Breast epithelium (tissue), 3 donors: ENCODE measurements around the gene PNMT.

Experiments used
- CTCF ChIP-seq, 3 donors: fragments of 450-650 bp; IDR thresholded peaks; one replicate each; pipeline ENCODE4 v1.5.1; 2016 to 2017; ENCODE audit warnings: antibody characterized with exemption in 3 of 3, mild to moderate bottlenecking in 3 of 3, moderate library complexity in 3 of 3
- POLR2A ChIP-seq: fragments of 450-650 bp; IDR thresholded peaks from one replicate; pipeline ENCODE4 v1.6.1; 2016; ENCODE audit warnings: antibody characterized with exemption, mild to moderate bottlenecking, moderate library complexity
- POLR2AphosphoS5 ChIP-seq, 3 donors: sonication (generic); formaldehyde crosslinking; IDR thresholded peaks; one replicate each; pipeline ENCODE4 v1.6.1; 2017; ENCODE audit warnings: antibody characterized with exemption in 3 of 3

GRCh38 chr17:39652587-39653315 lies 15.5 kb upstream of the PNMT start:
- TF ChIP-seq CTCF (IDR thresholded peaks at IDR 0.05) (no peak), POLR2AphosphoS5 (IDR thresholded peaks at IDR 0.05) (no peak), POLR2A (no peak)
